Hepatocyte (in vitro differentiated cells): Measurements from ENCODE around the gene TGM2. TPM values are rescaled to one million over a fixed set of nuclear protein-coding genes. Genes with fewer than 3 reads are reported as not detected.

Experiments used
- DNase-seq: peaks from one replicate; pipeline ENCODE4 v3.0.0-alpha.2; 2016; ENCODE audit warnings: low spot score
- H2AFZ ChIP-seq: fragments of 200-600 bp; sonication (generic); 2 replicates; pipeline ENCODE4 v1.6.0; 2016; ENCODE audit warnings: antibody characterized with exemption, mild to moderate bottlenecking
- H3K27ac ChIP-seq: fragments of 200-600 bp; sonication (generic); 2 replicates; pipeline ENCODE4 v1.5.1; 2016; ENCODE audit warnings: mild to moderate bottlenecking
- H3K27me3 ChIP-seq: fragments of 200-600 bp; sonication (generic); 2 replicates; pipeline ENCODE4 v1.6.1; 2016
- H3K36me3 ChIP-seq: fragments of 200-600 bp; sonication (generic); replicated peaks from 2 replicates; pipeline ENCODE4 v1.5.1; 2016; ENCODE audit warnings: low read depth; ENCODE audit not compliant: insufficient read depth
- H3K4me1 ChIP-seq: fragments of 200-600 bp; sonication (generic); 2 replicates; pipeline ENCODE4 v1.5.1; 2016; ENCODE audit warnings: mild to moderate bottlenecking, moderate library complexity; ENCODE audit not compliant: insufficient read depth
- H3K4me2 ChIP-seq: fragments of 200-600 bp; sonication (generic); 2 replicates; pipeline ENCODE4 v1.6.0; 2016
- H3K4me3 ChIP-seq: fragments of 200-600 bp; sonication (generic); 2 replicates; pipeline ENCODE4 v1.5.1; 2016; ENCODE audit warnings: mild to moderate bottlenecking
- H3K79me2 ChIP-seq: fragments of 200-600 bp; sonication (generic); 2 replicates; pipeline ENCODE4 v1.6.0; 2017; ENCODE audit warnings: mild to moderate bottlenecking
- H3K9me2 ChIP-seq: fragments of 200-600 bp; sonication (generic); replicated peaks from 2 replicates; pipeline ENCODE4 v1.6.0; 2017; ENCODE audit warnings: mild to moderate bottlenecking; ENCODE audit not compliant: insufficient read depth
- H3K9me3 ChIP-seq: fragments of 200-600 bp; sonication (generic); 2 replicates; pipeline ENCODE4 v1.5.1; 2016; ENCODE audit warnings: low read depth, mild to moderate bottlenecking
- H4K20me1 ChIP-seq: fragments of 200-600 bp; sonication (generic); 2 replicates; pipeline ENCODE4 v1.6.0; 2016; ENCODE audit warnings: mild to moderate bottlenecking; ENCODE audit not compliant: insufficient read depth, poor library complexity, severe bottlenecking
- CTCF ChIP-seq: fragments of 200-600 bp; sonication (generic); IDR thresholded peaks from 2 replicates; pipeline ENCODE4 v1.5.1; 2016; ENCODE audit warnings: antibody characterized with exemption, mild to moderate bottlenecking; ENCODE audit not compliant: poor library complexity
- EZH2 ChIP-seq: fragments of 200-600 bp; sonication (generic); IDR thresholded peaks from 2 replicates; pipeline ENCODE4 v1.6.1; 2016; ENCODE audit warnings: antibody characterized with exemption, mild to moderate bottlenecking, borderline replicate concordance
- EZH2phosphoT487 ChIP-seq: fragments of 200-600 bp; sonication (generic); IDR thresholded peaks from one replicate; pipeline ENCODE4 v1.6.1; 2018; ENCODE audit warnings: antibody characterized with exemption, mild to moderate bottlenecking, low read depth, moderate library complexity; ENCODE audit not compliant: unreplicated experiment, severe bottlenecking
- WGBS: methylation state at CpG from one replicate; pipeline ENCODE4 v1.1.6; 2016; ENCODE audit warnings: low lambda C conversion rate; ENCODE audit errors: missing lambda C conversion rate; 5-methylcytosine and 5-hydroxymethylcytosine counted together
- polyA plus RNA-seq: library from polyadenylated mRNA; unstranded; fragments of >200 nt; fragmentation: Nextera tagmentation; extraction: Ambion mirVana; gene quantifications from 2 replicates; pipeline ENCODE4 v1.2.1, GENCODE V29; 2016
- total RNA-seq: library from RNA; depleted of rRNA; stranded (reverse); fragments of >200 nt; gene quantifications from 2 replicates; pipeline ENCODE4 v1.2.3, GENCODE V29; 2014

The TGM2 gene
- total and polyA plus RNA-seq, 2 experiments from 2014 or later: 85.8 to 133 TPM

- Histone ChIP-seq H3K4me1 (peaks cover 6% of the 10 kb centered on the region), H2AFZ (no peak overlapping the region), H3K4me2 (no peak overlapping the region), H4K20me1 (no peaks in the 10 kb centered on the region), H3K27ac (no peak overlapping the region), H3K9me2 (no peaks in the 10 kb centered on the region), H3K9me3 (no peaks in the 10 kb centered on the region), H3K4me3 (no peak overlapping the region), H3K36me3 (no peaks in the 10 kb centered on the region), H3K79me2 (no peaks in the 10 kb centered on the region), H3K27me3 (no peaks in the 10 kb centered on the region)
- WGBS: 85% methylated on average over 18 of the region's 18 CpGs
- TF ChIP-seq EZH2 (no peak), EZH2phosphoT487 (no peak), CTCF (no peak)
- DNase-seq: no peak
Observed at GRCh38 chr20:38212806-38213606, 47.9 kb upstream of the TGM2 start.

GRCh38 chr20:38211200-38212097 is 46.4 kb upstream of the TGM2 start:
- Histone ChIP-seq H3K36me3 (no peaks in the 10 kb centered on the region), H3K27me3 (no peaks in the 10 kb centered on the region), H3K9me2 (no peaks in the 10 kb centered on the region), H3K9me3 (no peaks in the 10 kb centered on the region), H3K4me2 (no peak overlapping the region), H3K4me1 (peaks cover 4% of the 10 kb centered on the region), H4K20me1 (no peaks in the 10 kb centered on the region), H3K27ac (no peak overlapping the region), H3K79me2 (no peaks in the 10 kb centered on the region), H2AFZ (no peak overlapping the region), H3K4me3 (no peak overlapping the region)
- no peak for DNase-seq
- TF ChIP-seq EZH2 (no peak), EZH2phosphoT487 (no peak), CTCF (no peak)
- 84% methylated on average over 9 of the region's 9 CpGs for WGBS

GRCh38 chr20:38210741-38211140 is 45.7 kb upstream of the TGM2 start:
- no peak for DNase-seq
- Histone ChIP-seq H3K36me3 (no peaks in the 10 kb centered on the region), H3K27me3 (no peaks in the 10 kb centered on the region), H2AFZ (no peak overlapping the region), H3K9me3 (no peaks in the 10 kb centered on the region), H3K79me2 (no peaks in the 10 kb centered on the region), H3K9me2 (no peaks in the 10 kb centered on the region), H3K4me2 (no peak overlapping the region), H3K4me3 (no peak overlapping the region), H3K27ac (no peak overlapping the region), H3K4me1 (peaks cover 4% of the 10 kb centered on the region), H4K20me1 (no peaks in the 10 kb centered on the region)
- TF ChIP-seq CTCF: no peak
- no peak for TF ChIP-seq EZH2
- TF ChIP-seq EZH2phosphoT487: no peak
- WGBS: 94% methylated on average over 5 of the region's 6 CpGs
